ENCODE results near the gene ARL4C.

The ARL4C gene

DNA sequence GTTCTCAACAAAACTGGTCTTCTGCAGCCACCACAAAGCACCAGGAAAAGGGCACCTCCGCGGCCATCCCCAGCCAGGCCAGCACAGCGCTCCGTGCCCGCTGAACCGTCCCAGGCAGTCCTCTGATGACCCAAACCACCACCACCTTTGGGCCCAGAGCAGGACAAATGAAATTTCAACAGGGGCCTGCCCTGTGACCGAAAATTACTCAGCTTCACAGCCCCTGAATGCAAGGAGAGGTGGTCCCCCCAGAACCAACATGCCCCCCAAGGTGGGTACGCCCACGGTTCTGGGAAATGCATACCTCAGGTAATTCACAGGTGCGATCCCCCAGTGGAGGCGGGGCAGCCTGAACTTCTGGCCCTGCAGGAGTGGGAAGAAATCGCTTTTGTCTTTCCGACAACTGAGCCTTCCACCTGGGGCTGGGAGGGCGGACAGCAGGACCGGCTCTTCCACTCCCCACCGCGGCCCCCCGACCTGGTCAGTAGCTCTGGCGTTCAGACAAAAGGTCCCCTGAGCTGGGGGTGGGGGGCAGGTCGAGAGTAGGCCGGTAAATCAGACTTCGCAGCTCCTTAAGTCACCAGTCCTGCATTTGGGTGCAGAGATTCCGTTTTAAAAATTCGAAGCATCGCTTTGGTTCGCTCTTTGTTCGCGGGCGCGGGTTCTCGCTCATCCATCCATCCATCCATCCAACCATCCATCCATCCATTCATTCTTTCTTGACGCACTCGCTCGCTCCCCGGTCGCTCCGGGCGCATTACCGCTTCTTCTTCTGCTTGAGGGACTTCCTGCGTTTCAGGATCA lies 1.4 kb downstream of the ARL4C start:
- H2AFZ ChIP-seq (ENCODE audit: low read depth, low read length): no peak overlapping the region
- no peaks in the 10 kb centered on the region for H3K9me3 ChIP-seq (ENCODE audit: insufficient read depth, low read length)
- no peaks in the 10 kb centered on the region for H4K20me1 ChIP-seq (ENCODE audit: insufficient read depth, low read length)
- no peak overlapping the region for H3K4me3 ChIP-seq (ENCODE audit: low read length)
- H3K9ac ChIP-seq (ENCODE audit: low read length): no peak overlapping the region
- H3K27me3 ChIP-seq (ENCODE audit: low read depth, low read length): peaks cover 31% of the 10 kb centered on the region
- H3K4me1 ChIP-seq (ENCODE audit: low read length): peaks cover 14% of the 10 kb centered on the region
- H3K4me2 ChIP-seq (ENCODE audit: low read length): no peak overlapping the region
- no peaks in the 10 kb centered on the region for H3K36me3 ChIP-seq (replicated peaks; ENCODE audit: low read depth, low read length)
- TF ChIP-seq CTCF (IDR thresholded peaks at IDR 0.05; ENCODE audit: low read depth, low read length) (no peak), EZH2phosphoT487 (IDR thresholded peaks at IDR 0.05; ENCODE audit: low read depth) (no peak)
- no peaks in the 10 kb centered on the region for H3K79me2 ChIP-seq (ENCODE audit: low read length)
- H3K27ac ChIP-seq (ENCODE audit: low read length): no peak overlapping the region

GRCh38 chr2:234494361-234495250 lies 2.3 kb downstream of the ARL4C start:
- H3K9ac ChIP-seq (ENCODE audit: low read length): no peak overlapping the region
- H4K20me1 ChIP-seq (ENCODE audit: insufficient read depth, low read length): no peaks in the 10 kb centered on the region
- no peak overlapping the region for H3K27ac ChIP-seq (ENCODE audit: low read length)
- H3K4me1 ChIP-seq (ENCODE audit: low read length): peaks cover 19% of the 10 kb centered on the region
- H3K4me3 ChIP-seq (ENCODE audit: low read length): no peak overlapping the region
- no peaks in the 10 kb centered on the region for H3K79me2 ChIP-seq (ENCODE audit: low read length)
- H2AFZ ChIP-seq (ENCODE audit: low read depth, low read length): no peak overlapping the region
- peaks cover 31% of the 10 kb centered on the region for H3K27me3 ChIP-seq (ENCODE audit: low read depth, low read length)
- no peak overlapping the region for H3K4me2 ChIP-seq (ENCODE audit: low read length)
- TF ChIP-seq CTCF (IDR thresholded peaks at IDR 0.05; ENCODE audit: low read depth, low read length) (no peak), EZH2phosphoT487 (IDR thresholded peaks at IDR 0.05; ENCODE audit: low read depth) (no peak)
- no peaks in the 10 kb centered on the region for H3K9me3 ChIP-seq (ENCODE audit: insufficient read depth, low read length)
- H3K36me3 ChIP-seq (replicated peaks; ENCODE audit: low read depth, low read length): no peaks in the 10 kb centered on the region

- no peak overlapping the region for H3K9ac ChIP-seq (ENCODE audit: low read length)
- H3K36me3 ChIP-seq (replicated peaks; ENCODE audit: low read depth, low read length): no peaks in the 10 kb centered on the region
- no peaks in the 10 kb centered on the region for H3K79me2 ChIP-seq (ENCODE audit: low read length)
- peaks cover 26% of the 10 kb centered on the region for H3K4me1 ChIP-seq (ENCODE audit: low read length)
- H3K27ac ChIP-seq (ENCODE audit: low read length): no peak overlapping the region
- no peak overlapping the region for H2AFZ ChIP-seq (ENCODE audit: low read depth, low read length)
- H3K4me3 ChIP-seq (ENCODE audit: low read length): no peak overlapping the region
- no peak for TF ChIP-seq CTCF (IDR thresholded peaks at IDR 0.05; ENCODE audit: low read depth, low read length)
- TF ChIP-seq EZH2phosphoT487 (IDR thresholded peaks at IDR 0.05; ENCODE audit: low read depth): no peak
- no peaks in the 10 kb centered on the region for H3K9me3 ChIP-seq (ENCODE audit: insufficient read depth, low read length)
- no peaks in the 10 kb centered on the region for H4K20me1 ChIP-seq (ENCODE audit: insufficient read depth, low read length)
- peaks cover 31% of the 10 kb centered on the region for H3K27me3 ChIP-seq (ENCODE audit: low read depth, low read length)
- no peak overlapping the region for H3K4me2 ChIP-seq (ENCODE audit: low read length)
These were observed 3.1 kb downstream of the ARL4C start for GRCh38 chr2:234493796-234494195.
